Left cardiac atrium (tissue), 4 donors: Measurements from ENCODE around the gene SMYD2. TPM values are rescaled to one million over a fixed set of nuclear protein-coding genes. Genes with fewer than 3 reads are reported as not detected.

Experiments
- ATAC-seq, 2 donors: fragments of 200-7000 bp; cut with Tn5 transposase; one replicate each; pipeline ENCODE4 v1.9.1; 2020; ENCODE audit warnings: mild to moderate bottlenecking in 2 of 2, moderate library complexity in 2 of 2
- DNase-seq: peaks from one replicate; pipeline ENCODE4 v3.0.0-alpha.2; 2020
- intact Hi-C, 2 donors: fragments of 100-400 bp; cut with DNase I; formaldehyde crosslinking; loops; one replicate each; pipeline versions ENCODE4 v1.14.1 to v1.15.1; 2022 to 2023
- total RNA-seq, 2 donors: library from RNA; stranded (reverse); fragmentation: NEBNext Ultra II Directional; extraction: Animal tissue kit (Norgen Biotek cat#: 25700); gene quantifications; one replicate each; pipeline ENCODE4 v1.2.1, GENCODE V29; 2021
- donor health status: DM: no; HTN: yes; CAD: no.
- donor health status: DM: no; HTN: yes; CAD: no; lungs with severe emphysema.
- donor health status: DM: yes; HTN: yes; CAD: no.
- donor health status: Dilated cardiomyopathy.

SMYD2 gene
- total RNA-seq, 2 donors from 2014 or later = 8.7 to 9.4 TPM

DNA sequence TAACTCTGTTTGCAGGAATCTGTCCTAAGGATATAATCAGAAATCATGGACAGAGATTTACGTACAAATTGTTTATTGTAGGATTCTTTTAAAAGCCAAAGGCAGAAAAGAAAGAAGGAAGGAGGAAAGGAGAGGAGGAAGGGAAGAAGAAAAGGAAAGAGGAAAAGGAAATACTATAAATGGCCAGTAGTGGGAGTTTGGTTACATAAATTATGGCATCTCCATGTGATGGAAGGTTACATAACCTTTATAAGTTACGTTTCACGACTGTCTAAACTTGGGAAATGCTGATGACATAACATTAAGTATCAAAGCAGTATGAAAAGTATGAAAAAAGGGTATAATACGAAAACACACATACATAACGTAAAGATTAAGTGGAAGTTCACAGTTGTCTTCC lies 39.0 kb downstream of the SMYD2 start:
- ATAC-seq = no peak

DNA sequence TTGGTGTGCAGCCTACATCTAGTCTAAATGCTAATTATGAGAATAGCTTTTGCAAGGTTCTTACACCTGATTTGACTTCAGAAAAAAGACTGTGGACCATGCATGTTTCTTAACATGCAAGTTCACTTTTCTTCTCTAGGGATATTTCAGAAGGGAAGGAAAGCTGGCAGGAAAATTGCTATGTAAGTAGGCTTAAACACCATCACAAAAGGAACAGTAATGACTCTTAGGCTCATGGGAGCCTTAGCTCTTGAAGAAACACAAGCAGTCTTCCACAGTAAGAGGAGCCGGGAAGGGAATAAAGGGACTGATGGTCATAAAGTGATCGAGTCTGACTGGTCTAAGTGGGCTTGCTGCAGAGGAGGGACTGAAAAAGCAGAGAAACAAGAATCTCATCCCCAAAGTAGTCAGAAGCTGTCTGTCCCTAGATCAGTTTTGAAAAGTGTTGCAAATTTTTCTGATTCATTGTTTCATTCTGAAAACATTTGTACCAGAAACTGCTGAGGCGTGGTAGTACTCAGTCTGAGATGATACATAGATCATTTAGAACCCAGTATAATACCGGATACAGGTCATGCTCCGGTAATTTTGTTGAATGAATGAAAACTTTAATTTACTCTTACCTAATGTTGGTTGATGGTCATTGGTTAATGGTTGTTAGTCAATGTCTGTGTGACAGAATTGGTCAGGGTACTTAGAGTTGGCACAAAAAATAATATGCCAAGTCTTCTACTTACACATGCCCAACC lies 40.9 kb downstream of the SMYD2 start:
- no peak for DNase-seq
- intact Hi-C loops = no loop called here
- no peak for ATAC-seq

More for the DNA sequence above, 39.0 kb downstream of the SMYD2 start:
- no peak for DNase-seq
- intact Hi-C loops = no loop called here

DNA sequence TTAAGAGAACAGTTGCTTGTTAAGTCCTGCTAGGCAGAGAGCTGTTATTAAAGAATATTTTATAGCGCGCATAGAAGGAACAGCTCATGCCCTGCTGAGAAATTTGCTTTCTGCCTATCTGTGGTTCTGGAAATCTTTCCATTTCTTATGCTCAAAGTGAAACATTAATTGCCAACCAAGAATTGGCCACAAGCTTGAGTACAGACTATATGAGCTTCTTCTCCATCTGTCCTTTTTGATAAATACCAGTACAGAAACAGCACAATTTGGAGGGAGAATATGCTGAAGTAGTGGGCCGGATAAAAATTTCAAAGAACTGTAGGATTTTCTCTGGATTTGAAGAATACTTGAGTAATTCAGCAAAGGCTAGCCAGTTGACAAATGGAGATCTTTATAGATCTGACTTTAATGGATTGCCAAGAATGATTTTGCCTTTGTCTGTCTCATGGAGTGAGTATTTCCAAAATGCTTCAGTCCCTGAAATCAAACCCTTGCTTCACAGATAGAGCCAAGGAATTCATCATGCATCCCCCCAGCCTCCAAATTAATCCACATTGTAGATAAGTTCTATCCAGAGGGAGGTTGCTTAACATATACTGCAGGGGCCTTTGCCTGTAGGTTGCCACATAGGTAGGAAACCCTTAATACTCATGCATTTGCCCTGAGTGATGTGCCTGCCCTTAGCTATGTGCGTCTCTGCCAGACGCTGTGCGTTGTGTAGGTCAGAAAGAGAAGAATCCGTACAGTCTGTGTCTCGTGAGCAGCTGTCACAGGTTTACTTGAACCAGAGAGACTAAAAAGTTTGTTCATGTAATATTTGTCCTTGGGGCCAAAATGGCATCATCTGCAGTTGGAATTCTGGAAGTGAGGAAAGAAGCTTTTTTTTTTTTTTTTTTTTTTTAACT lies 44.2 kb downstream of the SMYD2 start:
- DNase-seq (no peak), ATAC-seq (no peak)
- intact Hi-C loops = loop anchor here in 1 of 2 donors (5.0 kb wide), 2 partner anchors 63 to 113 kb away; no protein-coding TSS in a partner anchor

DNA sequence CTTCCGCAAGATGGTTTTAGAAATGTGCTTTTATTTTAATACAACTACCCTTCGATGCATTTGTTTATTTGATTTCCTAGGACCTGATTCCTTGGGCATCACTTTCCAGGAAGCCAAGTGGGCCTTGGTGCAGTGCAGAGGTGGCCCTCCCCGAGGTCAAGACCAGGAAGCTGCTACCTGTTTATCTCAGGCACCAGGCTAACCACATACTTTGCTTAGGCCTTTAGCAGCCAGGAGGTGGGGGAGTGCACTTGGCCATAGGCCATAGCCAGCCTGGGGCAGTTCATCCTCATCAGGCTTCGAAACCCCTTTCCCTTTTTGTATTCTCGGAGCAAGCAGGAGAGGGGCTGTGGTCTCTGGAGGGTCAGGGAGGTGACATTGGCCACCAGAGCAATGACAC lies 45.4 kb downstream of the SMYD2 start:
- DNase-seq = no peak
- no peak for ATAC-seq
- intact Hi-C loops = loop anchor here in 1 of 2 donors (5.0 kb wide), 2 partner anchors 64 to 114 kb away; no protein-coding TSS in a partner anchor

DNA sequence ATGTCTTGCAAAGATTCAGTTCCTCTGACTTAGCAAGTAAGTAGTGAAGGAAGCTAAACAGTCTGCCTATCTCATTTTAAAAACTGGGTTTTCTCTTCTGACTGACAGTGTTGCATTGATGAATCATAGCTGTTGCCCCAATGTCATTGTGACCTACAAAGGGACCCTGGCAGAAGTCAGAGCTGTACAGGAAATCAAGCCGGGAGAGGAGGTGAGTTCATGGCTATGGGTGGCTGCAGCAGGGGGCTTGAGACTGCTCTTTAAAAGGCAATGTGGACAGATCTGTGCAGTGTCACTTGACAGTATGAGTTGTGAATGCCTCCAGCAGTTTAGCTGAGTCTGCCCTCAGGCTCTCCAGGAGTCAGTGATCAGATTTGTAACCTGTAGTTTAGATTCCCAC lies 46.6 kb downstream of the SMYD2 start:
- DNase-seq (no peak), ATAC-seq (no peak)
- intact Hi-C loops = loop anchor here in 1 of 2 donors (5.0 kb wide), 2 partner anchors 65 to 115 kb away; no protein-coding TSS in a partner anchor

GRCh38 chr1:214328770-214329469 lies 48.0 kb downstream of the SMYD2 start:
- DNase-seq (peak; percentile 80), ATAC-seq (peak; percentile 92 to 93)
- intact Hi-C loops = loop anchor here (1.0 to 5.0 kb wide), 4 partner anchors 67 to 117 kb away; no protein-coding TSS in a partner anchor

DNA sequence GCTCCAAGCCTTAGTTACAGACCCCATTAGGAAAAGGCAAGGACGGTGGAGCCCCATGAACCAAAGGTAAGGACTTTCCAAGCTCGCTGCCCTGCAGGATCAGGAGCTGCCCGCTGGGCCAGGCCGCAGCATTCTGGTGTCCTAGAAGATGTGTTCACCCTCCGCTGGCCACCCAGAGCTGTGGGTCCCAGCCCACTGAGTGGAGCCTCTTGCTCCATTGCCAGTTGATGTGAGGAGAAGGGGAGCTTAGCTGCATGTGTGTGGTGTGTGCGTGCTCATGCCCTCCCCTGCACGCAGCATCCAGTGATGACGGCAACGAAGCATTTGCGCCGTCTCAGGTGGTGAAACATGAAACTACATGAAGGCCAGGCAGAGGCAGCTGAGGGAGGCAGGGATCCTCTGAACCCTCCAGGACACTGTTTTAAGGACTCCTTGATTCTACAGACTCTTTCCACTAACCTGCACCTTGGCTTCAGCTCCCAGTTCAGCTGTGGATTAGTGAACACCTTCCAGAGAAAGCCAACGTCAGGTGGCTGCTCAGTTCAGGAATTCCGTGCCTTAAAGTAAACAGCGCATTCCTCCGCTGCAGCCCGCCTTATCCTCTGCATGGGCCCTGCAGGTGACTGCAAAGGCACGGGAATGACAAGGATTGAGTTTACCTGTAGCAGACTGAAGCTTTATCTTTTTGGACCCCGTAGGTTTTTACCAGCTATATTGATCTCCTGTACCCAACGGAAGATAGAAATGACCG lies 48.7 kb downstream of the SMYD2 start:
- intact Hi-C loops = loop anchor here in 1 of 2 donors (5.0 kb wide), 3 partner anchors 67 to 258 kb away; no protein-coding TSS in a partner anchor
- ATAC-seq (no peak), DNase-seq (no peak)

DNA sequence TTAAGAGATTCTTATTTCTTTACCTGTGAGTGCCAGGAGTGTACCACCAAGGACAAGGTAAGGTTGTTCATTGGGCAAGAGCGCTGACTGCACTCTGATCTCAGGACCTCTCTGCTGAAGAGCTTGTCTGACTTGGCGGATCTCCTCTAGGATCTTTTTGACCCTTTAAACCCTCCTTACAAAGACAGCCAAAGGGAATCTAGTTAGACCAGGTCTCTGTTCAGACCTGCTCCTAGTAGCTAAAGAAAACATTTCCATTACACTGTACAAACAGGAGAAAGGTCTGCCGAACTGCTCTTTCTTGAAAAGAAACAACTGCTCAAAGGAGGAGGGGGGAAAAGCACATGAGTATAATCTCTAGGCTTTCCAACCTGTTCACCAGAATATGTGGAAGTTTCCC lies 49.3 kb downstream of the SMYD2 start:
- ATAC-seq = no peak
- intact Hi-C loops = loop anchor here in 1 of 2 donors (5.0 kb wide), 1 partner anchor 257 kb away; no protein-coding TSS in a partner anchor
- no peak for DNase-seq

- DNase-seq (peak; percentile 55), ATAC-seq (peak in 1 of 2 donors; percentile 14)
- intact Hi-C loops = loop anchor here in 1 of 2 donors (5.0 kb wide), 1 partner anchor 257 kb away; no protein-coding TSS in a partner anchor
Measured at GRCh38 chr1:214330715-214331114, 49.8 kb downstream of the SMYD2 start.

- DNase-seq (peak; percentile 37), ATAC-seq (no peak)
- intact Hi-C loops = loop anchor here in 1 of 2 donors (5.0 kb wide), 1 partner anchor 256 kb away; no protein-coding TSS in a partner anchor
Measured at GRCh38 chr1:214331180-214331579, 50.2 kb downstream of the SMYD2 start.

- DNase-seq (no peak), ATAC-seq (peak in 1 of 2 donors; percentile 25)
- intact Hi-C loops = loop anchor here (2.0 to 5.0 kb wide), 2 partner anchors 253 to 255 kb away; no protein-coding TSS in a partner anchor
Measured at GRCh38 chr1:214331827-214332423, 51.0 kb downstream of the SMYD2 start.

- ATAC-seq = peak; percentile 37 to 61
- intact Hi-C loops = loop anchor here (2.0 to 5.0 kb wide), 2 partner anchors 252 to 254 kb away; no protein-coding TSS in a partner anchor
- DNase-seq = peak; percentile 57
Measured at GRCh38 chr1:214332946-214333798, 52.2 kb downstream of the SMYD2 start.

DNA sequence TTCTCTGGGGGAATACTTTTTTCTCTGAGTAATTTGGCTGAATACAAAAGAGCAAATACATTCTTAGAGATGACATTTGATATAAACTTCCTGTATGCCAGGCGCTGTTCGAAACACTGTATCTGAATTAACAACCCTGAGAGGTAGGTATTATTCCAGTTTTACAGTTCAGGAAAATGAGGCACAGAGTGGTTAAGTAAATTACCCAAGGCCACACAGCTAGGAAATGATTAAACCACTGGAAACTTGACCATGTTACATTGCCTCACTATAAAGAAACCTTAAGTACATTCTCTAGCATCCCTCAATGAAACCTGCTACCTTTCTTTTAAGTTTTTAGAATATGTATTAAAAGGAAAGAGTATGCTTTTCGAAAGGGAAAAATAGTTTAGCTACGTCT lies 54.6 kb downstream of the SMYD2 start:
- ATAC-seq (no peak), DNase-seq (no peak)
- intact Hi-C loops = no loop called here

DNA sequence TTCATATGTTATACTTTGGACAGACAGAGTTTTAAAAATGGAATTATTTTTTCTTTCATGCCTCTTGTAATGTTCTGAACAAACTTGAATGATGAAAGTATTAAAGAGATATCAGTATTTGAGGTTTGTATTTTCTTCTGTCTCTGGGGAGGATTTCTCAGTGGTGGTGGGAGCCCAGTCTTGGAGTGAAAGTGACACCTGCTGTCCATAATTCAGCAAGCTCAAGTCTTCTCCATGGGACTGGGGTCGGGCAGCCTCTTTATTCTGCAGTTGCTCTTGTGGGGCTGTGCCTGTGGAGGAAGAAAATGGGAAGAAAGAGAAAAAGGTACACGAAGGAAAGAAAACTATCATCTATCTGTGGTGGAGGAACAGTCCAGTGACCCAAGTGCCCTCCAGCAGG lies 56.1 kb downstream of the SMYD2 start:
- no peak for ATAC-seq
- no peak for DNase-seq
- intact Hi-C loops = no loop called here

- peak; percentile 46 to 92 for ATAC-seq
- intact Hi-C loops = no loop called here
- DNase-seq = no peak
Measured at GRCh38 chr1:214337511-214337910, 56.6 kb downstream of the SMYD2 start.

DNA sequence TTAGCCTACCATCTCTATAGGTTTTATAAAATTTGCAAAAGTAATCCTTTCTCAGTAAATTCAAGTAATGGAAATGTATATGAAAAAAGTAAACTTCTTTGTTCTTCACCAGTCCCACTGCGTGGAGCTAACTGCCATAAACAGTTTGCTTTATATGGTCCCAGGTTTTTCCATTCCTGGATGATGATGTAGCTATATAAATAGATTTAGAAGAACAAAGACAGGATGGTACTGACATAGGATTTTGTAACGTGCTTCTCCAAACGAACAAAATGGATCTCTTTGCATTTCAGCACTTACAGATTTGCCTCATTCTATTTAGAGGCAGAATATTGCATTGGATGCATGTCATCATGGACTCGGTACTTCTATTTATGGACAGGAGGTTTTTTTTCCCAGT lies 57.3 kb downstream of the SMYD2 start:
- ATAC-seq = no peak
- intact Hi-C loops = no loop called here
- no peak for DNase-seq

GRCh38 chr1:214341459-214341858 lies 60.5 kb downstream of the SMYD2 start:
- no peak for ATAC-seq
- DNase-seq = no peak
- intact Hi-C loops = no loop called here
